Activated CD8-positive, alpha-beta memory T cell treated with anti-CD3 and anti-CD28 coated beads, Interleukin-2, amount 50 U/mL, for 1 hour (primary cell): Measurements from ENCODE around the gene PLXND1.
"Not testable (repeated sequence)": the region's sequence is repeated elsewhere in the genome, so short reads cannot be mapped to it uniquely, and the experiment has no call there.

Source experiments
- DNase-seq: peaks from one replicate; pipeline ENCODE4 v3.0.0-alpha.2; 2020; ENCODE audit errors: extremely low read depth

The PLXND1 gene

GRCh38 chr3:129527262-129527661 is 79.2 kb downstream of the PLXND1 start:
- DNase-seq: no peak

DNA sequence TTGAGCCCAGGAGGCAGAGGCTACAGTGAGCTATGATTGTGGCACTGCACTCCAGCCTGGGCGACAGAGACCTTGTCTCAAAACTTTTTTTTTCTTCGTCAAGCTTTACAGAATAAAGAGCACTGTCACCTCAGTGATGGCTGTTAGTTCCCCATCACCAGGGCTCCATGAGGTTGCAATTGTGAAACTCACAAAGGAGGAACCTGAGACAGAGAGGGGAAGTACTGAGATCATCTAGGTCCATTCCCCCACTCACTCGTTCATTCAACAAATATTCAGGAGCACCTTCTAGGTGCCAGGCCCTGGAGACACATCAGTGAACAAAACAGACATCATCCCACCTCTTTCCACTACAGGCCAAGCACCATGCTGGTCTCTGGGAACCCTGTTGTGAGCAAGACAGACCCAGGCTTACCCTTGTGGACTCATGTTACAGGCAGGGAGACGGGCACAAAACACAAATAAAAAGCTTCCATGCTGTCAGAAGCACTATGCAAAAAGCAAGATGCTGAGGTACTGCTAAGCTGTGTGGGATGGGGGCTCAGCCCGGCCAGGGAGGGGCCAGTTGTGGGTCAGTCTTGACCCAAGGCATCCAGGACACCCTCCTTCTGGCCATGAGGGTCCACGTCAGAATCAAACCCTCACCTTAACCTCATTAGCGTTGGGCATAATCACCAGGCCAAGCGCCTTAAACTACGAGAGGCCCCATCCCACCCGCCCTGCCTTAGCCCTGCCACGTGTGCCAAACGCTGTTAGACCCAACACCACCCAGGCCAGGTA is 80.2 kb downstream of the PLXND1 start:
- no peak for DNase-seq

- no peak for DNase-seq
Measured at GRCh38 chr3:129525341-129525968, 81.0 kb downstream of the PLXND1 start.

DNA sequence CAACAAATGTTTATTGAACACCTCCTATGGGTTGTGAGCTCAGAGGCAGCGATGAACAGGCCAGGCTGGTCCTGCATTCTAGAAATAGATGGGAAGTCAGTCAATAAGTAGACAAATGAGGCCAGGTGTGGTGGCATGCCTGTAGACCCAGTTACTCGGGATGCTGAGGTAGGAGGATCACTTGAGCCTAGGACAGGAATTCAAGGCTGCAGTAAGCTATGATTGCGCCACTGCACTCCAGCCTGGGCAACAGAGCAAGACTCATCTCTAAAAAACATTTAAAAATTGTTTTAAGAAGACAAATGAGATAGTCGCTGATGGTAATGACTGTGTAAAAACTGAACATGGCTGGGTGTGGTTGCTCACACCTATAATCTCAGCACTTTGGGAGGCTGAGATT is 82.4 kb downstream of the PLXND1 start:
- no peak for DNase-seq

DNA sequence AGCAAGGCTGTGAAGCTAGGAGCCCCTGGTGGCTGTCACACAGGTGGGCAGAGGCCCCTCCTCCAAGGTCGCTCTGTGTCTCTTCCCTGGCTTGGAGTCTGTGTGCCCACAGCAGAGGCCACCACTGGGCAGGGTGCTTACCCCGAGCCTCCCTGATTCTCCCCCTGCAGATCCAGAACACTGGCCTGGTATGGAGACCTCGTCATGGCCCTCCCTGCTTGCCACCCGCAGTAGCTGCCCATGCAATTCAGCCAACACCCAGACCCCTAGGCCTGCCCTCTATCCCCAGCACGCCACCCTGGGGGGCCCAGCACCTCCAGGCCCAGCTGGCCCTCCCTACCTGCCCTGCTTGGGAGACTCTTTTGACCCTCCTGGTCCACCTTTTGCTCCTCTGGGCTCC is 83.5 kb downstream of the PLXND1 start:
- no peak for DNase-seq

GRCh38 chr3:129521611-129522010 is 84.9 kb downstream of the PLXND1 start:
- no peak for DNase-seq

DNA sequence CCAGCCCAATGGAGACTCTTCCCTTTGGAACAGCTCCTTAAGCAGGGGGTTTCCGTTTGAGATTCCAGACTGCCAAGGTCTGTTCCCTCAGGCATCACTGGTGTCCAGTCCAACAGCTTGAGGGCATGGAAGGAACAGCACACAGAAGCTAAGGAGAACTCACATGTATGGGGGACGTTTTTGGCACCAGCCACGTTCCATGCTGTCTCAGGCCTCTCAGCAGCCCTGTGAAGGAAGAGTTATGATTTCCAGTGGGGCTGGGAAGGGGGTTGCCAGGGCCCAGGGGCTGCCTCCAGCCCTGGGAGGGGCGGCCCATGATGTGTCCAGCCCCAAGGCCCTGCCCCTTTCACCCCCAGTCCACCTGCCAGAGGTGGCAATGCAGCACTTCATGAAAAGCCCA is 85.5 kb downstream of the PLXND1 start:
- DNase-seq: no peak

DNA sequence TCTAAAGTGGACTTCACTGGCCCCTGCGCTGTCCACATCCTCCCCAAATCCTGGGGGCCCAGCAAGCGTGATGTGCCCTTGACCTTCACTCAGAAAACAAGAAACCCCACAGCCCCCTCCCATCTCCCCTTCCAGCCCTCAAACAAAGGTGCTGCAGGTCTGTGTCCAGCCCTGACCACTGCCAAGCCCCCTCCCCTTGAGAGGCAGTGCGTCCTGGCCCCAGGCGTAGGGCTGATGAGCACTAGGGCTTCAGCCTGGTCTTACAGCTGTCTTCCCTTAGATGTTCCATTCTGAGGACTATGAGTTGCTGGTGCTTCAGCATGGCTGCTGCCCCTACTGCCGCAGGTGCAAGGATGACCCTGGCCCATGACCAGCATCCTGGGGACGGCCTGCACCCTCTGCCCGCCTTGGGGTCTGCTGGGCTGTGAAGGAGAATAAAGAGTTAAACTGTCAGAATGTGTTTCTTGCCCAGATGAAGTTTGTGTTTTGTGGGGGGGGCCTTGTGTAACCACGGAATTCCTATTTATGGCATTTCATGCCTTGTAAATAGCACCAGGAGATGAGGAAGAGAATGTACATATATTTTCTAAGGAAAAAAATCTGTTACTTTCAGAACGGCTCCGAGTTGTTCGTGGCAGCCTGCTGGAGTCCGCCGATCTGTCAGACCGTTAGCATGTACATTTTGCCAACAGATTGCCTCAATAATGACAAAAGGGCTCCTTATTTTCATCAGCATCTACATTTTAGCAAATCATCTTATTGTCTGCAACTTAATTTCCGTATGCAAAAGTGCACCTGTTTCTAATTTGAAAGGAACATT is 86.4 kb downstream of the PLXND1 start:
- no peak for DNase-seq

- DNase-seq: no peak
Measured at GRCh38 chr3:129519449-129519848, 87.0 kb downstream of the PLXND1 start.

GRCh38 chr3:129518581-129518980 is 87.9 kb downstream of the PLXND1 start:
- DNase-seq: no peak

- DNase-seq: no peak
Measured at GRCh38 chr3:129518038-129518561, 88.4 kb downstream of the PLXND1 start.

GRCh38 chr3:129517516-129517915 is 89.0 kb downstream of the PLXND1 start:
- no peak for DNase-seq

GRCh38 chr3:129515821-129516432 is 90.5 kb downstream of the PLXND1 start:
- not testable (repeated sequence) for DNase-seq

DNA sequence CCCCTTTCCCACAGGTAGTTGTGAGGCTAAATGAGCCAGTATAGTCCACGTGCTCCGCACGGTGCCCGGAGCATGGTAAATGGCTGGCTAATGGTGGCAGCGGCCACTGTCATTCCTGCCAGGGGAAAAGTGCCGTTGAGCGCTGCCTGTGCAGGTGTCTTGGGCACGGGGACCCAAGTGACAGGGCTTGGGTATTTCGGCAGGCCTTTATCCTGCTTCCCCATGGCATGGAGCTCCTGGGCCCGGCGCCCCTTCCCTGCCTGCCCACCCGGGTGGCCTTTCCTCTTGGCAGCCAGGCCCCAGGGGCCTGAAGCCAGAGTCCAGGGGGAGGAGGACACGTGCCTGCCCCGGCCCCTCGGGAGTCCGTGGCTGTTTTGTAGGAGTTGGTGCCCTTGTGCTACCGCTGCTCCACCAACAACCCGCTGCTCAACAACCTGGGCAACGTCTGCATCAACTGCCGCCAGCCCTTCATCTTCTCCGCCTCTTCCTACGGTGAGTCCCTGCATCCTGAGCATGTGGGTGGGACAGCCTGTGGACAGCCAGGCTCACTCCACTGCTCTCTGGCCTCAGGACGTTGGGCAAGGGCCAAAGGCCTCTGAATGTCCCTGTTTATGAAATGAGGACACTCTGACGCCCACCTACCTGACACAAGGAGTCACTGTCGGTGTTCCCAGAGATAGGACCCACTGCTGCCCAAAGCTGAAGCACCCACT is 91.2 kb downstream of the PLXND1 start:
- DNase-seq: not testable (repeated sequence)

GRCh38 chr3:129514563-129514962 is 91.9 kb downstream of the PLXND1 start:
- no peak for DNase-seq

- DNase-seq: no peak
Measured at GRCh38 chr3:129514110-129514509, 92.4 kb downstream of the PLXND1 start.

DNA sequence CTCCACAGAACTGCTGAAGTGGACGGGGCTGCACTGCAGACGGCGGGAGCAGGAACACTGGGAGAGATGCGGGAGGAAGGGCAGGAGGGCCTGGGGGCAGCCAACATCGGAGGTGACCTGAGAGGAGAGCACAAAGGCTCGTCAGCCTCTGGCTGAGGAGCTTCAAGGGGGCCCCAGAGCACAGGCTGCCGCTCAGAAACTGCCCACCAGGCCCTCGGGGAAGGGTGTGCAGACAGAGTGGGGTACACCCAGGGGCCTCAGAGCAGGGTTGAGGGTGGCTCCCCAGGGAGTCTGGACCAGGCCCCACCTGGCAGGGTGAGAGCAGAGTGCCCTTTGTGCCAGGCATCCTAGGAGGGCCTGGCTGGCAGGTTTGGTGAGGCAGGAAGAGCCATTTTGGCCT is 92.8 kb downstream of the PLXND1 start:
- DNase-seq: no peak

- DNase-seq: no peak
Measured at GRCh38 chr3:129512595-129512994, 93.9 kb downstream of the PLXND1 start.

DNA sequence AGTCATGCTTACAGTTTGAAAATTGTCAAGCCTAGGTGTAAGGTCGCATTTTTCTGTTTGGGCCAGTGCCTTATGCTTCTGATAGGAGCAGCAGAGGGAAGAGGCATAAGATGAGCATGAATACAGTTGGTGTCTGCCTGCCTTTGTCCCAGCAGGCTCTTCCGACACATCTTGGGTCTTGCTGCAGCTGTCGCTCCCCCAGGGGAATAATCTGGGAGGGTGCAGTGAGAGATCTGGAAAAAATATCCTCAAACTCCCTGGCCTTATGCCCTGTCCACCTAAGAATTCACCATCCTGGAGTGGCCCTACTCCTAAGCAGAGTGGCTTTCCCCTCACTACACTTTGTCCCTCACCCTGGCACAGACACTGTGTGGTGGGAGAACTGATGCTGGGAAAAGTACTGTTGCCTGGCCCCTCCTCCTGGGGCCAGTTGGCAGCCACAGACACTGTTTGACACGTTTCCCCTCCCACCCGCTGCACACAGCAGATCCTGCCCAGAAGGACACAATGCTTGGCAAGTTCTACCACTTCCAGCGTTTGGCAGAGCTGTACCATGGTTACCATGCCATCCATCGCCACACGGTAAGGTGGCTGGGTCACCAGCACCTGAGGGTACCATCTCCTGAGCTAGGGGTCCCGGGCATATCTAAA is 99.2 kb downstream of the PLXND1 start:
- DNase-seq: no peak

DNA sequence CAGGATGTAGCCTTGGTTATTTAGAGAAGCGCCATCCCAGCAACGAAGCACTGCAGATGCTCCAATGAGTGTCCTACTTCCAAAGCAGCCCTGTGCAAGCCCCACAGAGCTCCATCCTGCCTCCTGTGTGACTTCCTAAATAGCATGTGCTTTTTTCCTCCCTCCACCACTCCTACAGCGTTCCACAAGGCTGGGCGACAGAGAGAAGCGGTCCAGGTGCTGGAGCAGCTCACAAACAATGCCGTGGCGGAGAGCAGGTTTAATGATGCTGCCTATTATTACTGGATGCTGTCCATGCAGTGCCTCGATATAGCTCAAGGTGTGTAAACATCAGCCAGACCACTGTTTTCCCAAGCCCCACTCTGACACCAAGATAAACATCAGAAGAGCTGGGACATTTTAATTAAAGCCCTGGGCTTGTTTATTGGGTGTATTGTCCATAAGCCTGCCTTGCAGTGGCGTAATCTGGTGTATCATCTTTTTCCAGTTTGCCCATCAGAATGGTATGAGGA is 100.2 kb downstream of the PLXND1 start:
- DNase-seq: no peak

DNA sequence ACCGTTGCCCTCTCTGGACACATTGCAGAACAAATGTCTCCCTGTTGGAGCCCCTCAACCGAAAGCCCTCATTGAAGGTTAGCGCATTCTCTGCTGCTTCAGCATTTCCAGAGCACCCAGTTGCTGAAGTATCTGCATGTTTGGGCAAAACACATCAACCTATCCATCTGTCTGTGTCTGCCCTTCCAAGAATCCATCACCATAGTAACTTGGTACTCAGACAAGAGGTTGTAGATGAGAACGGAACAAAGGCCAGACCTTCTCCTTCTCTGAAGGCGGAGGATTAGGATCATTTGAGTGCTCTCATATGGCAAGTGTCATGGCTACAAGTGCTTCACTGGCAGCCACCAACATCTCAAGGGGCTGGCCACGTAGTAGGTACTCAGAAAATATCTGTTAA is 101.1 kb downstream of the PLXND1 start:
- no peak for DNase-seq
